CD14-positive monocyte (primary cell): ENCODE measurements around the gene PKLR. TPM values are rescaled to one million over a fixed set of nuclear protein-coding genes. Genes with fewer than 3 reads are reported as not detected.

ENCODE experiments used
- DNase-seq, 3 donors: peaks; one replicate each; pipeline ENCODE4 v3.0.0-alpha.2; 2011 to 2022
- H2AFZ ChIP-seq: 2 replicates; pipeline ENCODE4 v1.6.0; 2012; ENCODE audit warnings: mild to moderate bottlenecking, low read depth, low read length, inconsistent platforms; ENCODE audit not compliant: insufficient read depth, poor library complexity, severe bottlenecking
- H3K27ac ChIP-seq, 2 donors: 1 replicate in 1 of 2; 2 replicates in 1 of 2; pipeline ENCODE4 v1.5.1; 2012 to 2013; ENCODE audit warnings: low read length in 2 of 2, control low read depth in 1 of 2, inconsistent platforms in 1 of 2, low read depth in 1 of 2, mild to moderate bottlenecking in 1 of 2
- H3K27me3 ChIP-seq, 2 donors: one replicate each; pipeline versions ENCODE4 v1.6.0 to v1.6.1; 2011 to 2013; ENCODE audit warnings: low read length in 2 of 2; ENCODE audit not compliant: control insufficient read depth in 2 of 2, insufficient read depth in 2 of 2
- H3K36me3 ChIP-seq, 2 donors: replicated peaks in 1 of 2; 1 replicate in 1 of 2; 2 replicates in 1 of 2; pipeline versions ENCODE4 v1.5.1 to v1.6.1; 2012 to 2013; ENCODE audit warnings: low read length in 2 of 2, control low read depth in 1 of 2, inconsistent platforms in 1 of 2, mild to moderate bottlenecking in 1 of 2; ENCODE audit not compliant: insufficient read depth in 2 of 2, control insufficient read depth in 1 of 2
- H3K4me1 ChIP-seq, 2 donors: 1 replicate in 1 of 2; 2 replicates in 1 of 2; pipeline versions ENCODE4 v1.5.1 to v1.6.1; 2012 to 2013; ENCODE audit warnings: low read length in 2 of 2, control low read depth in 1 of 2, inconsistent platforms in 1 of 2, mild to moderate bottlenecking in 1 of 2, moderate library complexity in 1 of 2; ENCODE audit not compliant: insufficient read depth in 2 of 2, control insufficient read depth in 1 of 2
- H3K4me2 ChIP-seq: replicated peaks from 2 replicates; pipeline ENCODE3; 2012; ENCODE audit warnings: low read length, moderate library complexity, mild to moderate bottlenecking; ENCODE audit not compliant: poor library complexity, severe bottlenecking; ENCODE audit errors: extremely low read depth
- H3K4me3 ChIP-seq, 3 experiments: fragments of 200-600 bp in 1 of 3; sonication (generic) in 1 of 3; replicated peaks in 1 of 3; 1 replicate in 2 of 3; 2 replicates in 1 of 3; pipeline ENCODE4 v1.5.1; 2011 to 2013; ENCODE audit warnings: low read length in 3 of 3, mild to moderate bottlenecking in 3 of 3, control low read depth in 2 of 3, low read depth in 2 of 3, inconsistent platforms in 1 of 3, moderate library complexity in 1 of 3
- H3K79me2 ChIP-seq: 2 replicates; pipeline ENCODE4 v1.6.0; 2012; ENCODE audit warnings: mild to moderate bottlenecking, control low read depth, inconsistent platforms, low read length, moderate library complexity; ENCODE audit not compliant: insufficient read depth
- H3K9ac ChIP-seq: 2 replicates; pipeline ENCODE4 v1.6.0; 2017; ENCODE audit warnings: low read length, mild to moderate bottlenecking; ENCODE audit not compliant: insufficient read depth, poor library complexity, severe bottlenecking
- H3K9me3 ChIP-seq, 2 donors: replicated peaks in 1 of 2; 1 replicate in 1 of 2; 2 replicates in 1 of 2; pipeline versions ENCODE4 v1.5.1 to v1.6.1; 2012 to 2013; ENCODE audit warnings: low read length in 2 of 2, control low read depth in 1 of 2; ENCODE audit not compliant: control insufficient read depth in 1 of 2, insufficient read depth in 1 of 2
- H4K20me1 ChIP-seq: 2 replicates; pipeline ENCODE4 v1.6.0; 2012; ENCODE audit warnings: mild to moderate bottlenecking, low read length, control low read depth, moderate library complexity; ENCODE audit not compliant: insufficient read depth
- H3K27ac Mint-ChIP-seq, 7 donors: one replicate each; pipeline ENCODE4 v1.8.0; 2020; ENCODE audit warnings: mild to moderate bottlenecking in 7 of 7, mixed read lengths in 7 of 7, moderate library complexity in 6 of 7, inconsistent platforms in 2 of 7
- H3K27me3 Mint-ChIP-seq, 3 donors: one replicate each; pipeline ENCODE4 v1.8.0; 2021 to 2022; ENCODE audit warnings: low read depth in 3 of 3, mild to moderate bottlenecking in 3 of 3, mixed read lengths in 3 of 3, moderate library complexity in 3 of 3, inconsistent platforms in 1 of 3
- H3K36me3 Mint-ChIP-seq, 2 donors: one replicate each; pipeline ENCODE4 v1.8.0; 2020; ENCODE audit warnings: mixed read lengths in 2 of 2, inconsistent platforms in 1 of 2, mild to moderate bottlenecking in 1 of 2
- H3K4me1 Mint-ChIP-seq: one replicate; pipeline ENCODE4 v1.8.0; 2020; ENCODE audit warnings: mild to moderate bottlenecking, mixed read lengths
- H3K4me3 Mint-ChIP-seq, 2 donors: one replicate each; pipeline ENCODE4 v1.8.0; 2020; ENCODE audit warnings: mild to moderate bottlenecking in 2 of 2, mixed read lengths in 2 of 2, moderate library complexity in 1 of 2
- H3K9me3 Mint-ChIP-seq, 7 donors: one replicate each; pipeline ENCODE4 v1.8.0; 2020 to 2022; ENCODE audit warnings: mixed read lengths in 7 of 7, mild to moderate bottlenecking in 6 of 7, moderate library complexity in 6 of 7, inconsistent platforms in 2 of 7
- WGBS: methylation state at CpG from one replicate; pipeline ENCODE4 v1.1.5; 2013; ENCODE audit warnings: missing lambda C conversion rate; ENCODE audit not compliant: insufficient coverage; 5-methylcytosine and 5-hydroxymethylcytosine counted together
- intact Hi-C, 2 donors: fragments of 100-400 bp; cut with micrococcal nuclease; formaldehyde crosslinking; loops; one replicate each; pipeline versions ENCODE4 v1.15.0 to v1.15.1; 2023
- polyA plus RNA-seq, 3 donors: library from polyadenylated mRNA; depleted of rRNA in 1 of 3; unstranded in 2 of 3; stranded (reverse) in 1 of 3; fragments of 300-500 nt in 2 of 3; fragments of >200 nt in 1 of 3; fragmentation: Illumina TruSeq in 2 of 3; gene quantifications; 1 replicate in 2 of 3; 2 replicates in 1 of 3; pipeline ENCODE4 v1.2.3, GENCODE V29; 2012 to 2021
- TF ChIP-seq, protein P1 (sequence below): fragments of 200-600 bp; IDR thresholded peaks from one replicate; pipeline ENCODE4 v1.8.0; 2022; ENCODE audit warnings: antibody characterized with exemption, mild to moderate bottlenecking

The PKLR gene
- polyA plus RNA-seq, 3 donors: 0.05 TPM; not detected in 2

DNA sequence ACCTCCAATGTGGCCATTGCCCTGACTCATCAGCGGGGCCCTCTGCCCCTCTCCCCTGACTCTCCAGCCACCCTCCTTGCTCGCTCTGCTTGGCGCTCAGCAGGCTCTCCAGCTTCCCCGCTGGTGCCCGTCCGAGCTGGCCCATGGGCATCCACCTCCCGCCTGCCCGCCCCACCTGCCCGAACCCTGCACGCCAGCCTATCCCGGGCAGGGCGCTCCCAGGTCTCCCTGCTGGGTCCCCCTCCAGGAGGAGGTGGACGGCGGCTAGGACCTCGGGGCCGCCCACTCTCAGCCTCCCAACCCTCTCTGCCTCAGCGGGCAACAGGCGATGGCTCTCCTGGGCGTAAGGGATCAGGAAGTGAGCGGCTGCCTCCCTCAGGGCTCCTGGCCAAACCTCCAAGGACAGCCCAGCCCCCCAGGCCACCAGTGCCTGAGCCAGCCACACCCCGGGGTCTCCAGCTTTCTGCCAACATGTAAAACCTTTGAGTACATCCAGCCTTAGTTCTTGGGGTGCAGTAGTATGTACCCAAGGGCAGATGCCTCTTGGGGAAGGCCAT, 13.2 kb downstream of the PKLR start:
- intact Hi-C loops: no loop called here
- H3K27ac Mint-ChIP-seq: no peak overlapping the region
- Histone ChIP-seq H3K27me3 (peaks cover 0 to 5% of the 10 kb centered on the region in 2 donors), H3K9ac (no peak overlapping the region), H3K27ac (no peak overlapping the region), H3K79me2 (no peaks in the 10 kb centered on the region), H3K4me1 (no peaks in the 10 kb centered on the region), H3K4me2 (no peak overlapping the region), H3K4me3 (no peak overlapping the region), H4K20me1 (no peaks in the 10 kb centered on the region), H3K9me3 (no peaks in the 10 kb centered on the region), H2AFZ (no peak overlapping the region), H3K36me3 (no peaks in the 10 kb centered on the region)
- H3K9me3 Mint-ChIP-seq: no peaks in the 10 kb centered on the region
- peaks cover 7 to 18% (median 15%) of the 10 kb centered on the region in 3 donors for H3K27me3 Mint-ChIP-seq
- H3K4me1 Mint-ChIP-seq: no peaks in the 10 kb centered on the region
- TF ChIP-seq, protein P1, sequence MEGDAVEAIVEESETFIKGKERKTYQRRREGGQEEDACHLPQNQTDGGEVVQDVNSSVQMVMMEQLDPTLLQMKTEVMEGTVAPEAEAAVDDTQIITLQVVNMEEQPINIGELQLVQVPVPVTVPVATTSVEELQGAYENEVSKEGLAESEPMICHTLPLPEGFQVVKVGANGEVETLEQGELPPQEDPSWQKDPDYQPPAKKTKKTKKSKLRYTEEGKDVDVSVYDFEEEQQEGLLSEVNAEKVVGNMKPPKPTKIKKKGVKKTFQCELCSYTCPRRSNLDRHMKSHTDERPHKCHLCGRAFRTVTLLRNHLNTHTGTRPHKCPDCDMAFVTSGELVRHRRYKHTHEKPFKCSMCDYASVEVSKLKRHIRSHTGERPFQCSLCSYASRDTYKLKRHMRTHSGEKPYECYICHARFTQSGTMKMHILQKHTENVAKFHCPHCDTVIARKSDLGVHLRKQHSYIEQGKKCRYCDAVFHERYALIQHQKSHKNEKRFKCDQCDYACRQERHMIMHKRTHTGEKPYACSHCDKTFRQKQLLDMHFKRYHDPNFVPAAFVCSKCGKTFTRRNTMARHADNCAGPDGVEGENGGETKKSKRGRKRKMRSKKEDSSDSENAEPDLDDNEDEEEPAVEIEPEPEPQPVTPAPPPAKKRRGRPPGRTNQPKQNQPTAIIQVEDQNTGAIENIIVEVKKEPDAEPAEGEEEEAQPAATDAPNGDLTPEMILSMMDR: no peak
- WGBS: 95% methylated on average over 18 of the region's 21 CpGs
- H3K36me3 Mint-ChIP-seq: no peaks in the 10 kb centered on the region
- H3K4me3 Mint-ChIP-seq: peak overlapping the region in 1 of 2 donors; percentile 41
- no peak for DNase-seq

DNA sequence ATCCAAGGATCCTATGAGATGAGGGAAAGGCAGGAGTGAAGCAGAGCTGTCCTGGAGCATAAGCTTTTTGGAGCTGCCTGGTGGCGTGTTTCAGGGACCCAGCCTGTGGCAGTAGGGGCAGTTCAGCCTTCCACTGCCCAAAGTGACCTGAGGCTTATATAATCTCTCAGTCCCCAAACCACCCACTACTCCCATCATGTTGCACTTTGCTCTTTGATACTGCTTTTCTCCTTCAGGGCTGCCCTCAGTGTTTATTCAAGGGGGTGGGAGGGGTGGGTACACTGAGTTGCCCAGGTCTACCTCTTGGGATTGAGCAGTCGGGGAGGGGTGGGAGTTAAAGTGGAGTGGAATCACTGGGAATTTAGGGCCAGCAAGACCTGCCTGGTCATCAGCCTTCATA, 14.7 kb downstream of the PKLR start:
- Mint-ChIP-seq H3K36me3 (no peaks in the 10 kb centered on the region), H3K4me1 (peaks cover 2% of the 10 kb centered on the region), H3K4me3 (no peak overlapping the region), H3K27ac (peak overlapping the region in 1 of 7 donors; percentile 46), H3K27me3 (peaks cover 2 to 9% (median 6%) of the 10 kb centered on the region in 3 donors), H3K9me3 (no peaks in the 10 kb centered on the region)
- 94% methylated on average over 2 of the region's 2 CpGs for WGBS
- no peaks in the 10 kb centered on the region for H3K9me3 ChIP-seq
- intact Hi-C loops: no loop called here
- no peaks in the 10 kb centered on the region for H3K27me3 ChIP-seq
- H3K79me2 ChIP-seq: no peaks in the 10 kb centered on the region
- H3K4me2 ChIP-seq: no peak overlapping the region
- no peak overlapping the region for H3K27ac ChIP-seq
- DNase-seq: no peak
- no peaks in the 10 kb centered on the region for H3K4me1 ChIP-seq
- H3K9ac ChIP-seq: no peak overlapping the region
- no peak overlapping the region for H3K4me3 ChIP-seq
- TF ChIP-seq, protein P1: no peak
- no peaks in the 10 kb centered on the region for H3K36me3 ChIP-seq
- no peaks in the 10 kb centered on the region for H4K20me1 ChIP-seq
- no peak overlapping the region for H2AFZ ChIP-seq
